ENCODE measurements around the gene APBA2.

APBA2 gene

GRCh38 chr15:29115093-29115991, 229.6 kb downstream of the APBA2 start:
- Histone ChIP-seq H3K4me1 (ENCODE audit: control insufficient read depth in 2 of 2, insufficient read depth in 1 of 2, low read depth in 1 of 2, low read length in 2 of 2) (peaks cover 21 to 22% of the 10 kb centered on the region in 2 donors), H4K8ac (ENCODE audit: low read depth, low read length) (peak overlapping the region; percentile 43), H3K4ac (ENCODE audit: low read length) (peak overlapping the region; percentile 97), H2BK120ac (ENCODE audit: low read depth, low read length) (peak overlapping the region; percentile 87), H3K18ac (ENCODE audit: low read length) (peak overlapping the region; percentile 99), H3K4me3 (ENCODE audit: low read length in 2 of 2) (peak overlapping the region; percentile 11 to 72), H3K4me2 (ENCODE audit: insufficient read depth, low read length, poor library complexity, severe bottlenecking) (peak overlapping the region; percentile 73), H2BK15ac (ENCODE audit: low read length) (peak overlapping the region; percentile 99), H2AK5ac (ENCODE audit: low read depth, low read length) (peak overlapping the region; percentile 96), H3K27me3 (ENCODE audit: control insufficient read depth in 3 of 3, insufficient read depth in 3 of 3, low read depth in 1 of 3, low read length in 3 of 3) (no peaks in the 10 kb centered on the region), H3K9ac (ENCODE audit: low read depth, low read length, poor library complexity) (peak overlapping the region; percentile 86), H3K79me1 (ENCODE audit: low read depth, low read length) (peaks cover 5% of the 10 kb centered on the region), H3K14ac (ENCODE audit: low read length) (peak overlapping the region; percentile 91), H3K36me3 (replicated peaks in 1 of 2; ENCODE audit: control insufficient read depth in 2 of 2, insufficient read depth in 2 of 2, low read length in 2 of 2) (peaks cover 3 to 7% of the 10 kb centered on the region in 2 donors), H2BK5ac (ENCODE audit: low read length) (peak overlapping the region; percentile 95), H3K27ac (replicated peaks; ENCODE audit: low read length) (peak overlapping the region; percentile 61), H4K91ac (ENCODE audit: low read depth, low read length, poor library complexity) (peak overlapping the region; percentile 94), H2BK12ac (ENCODE audit: low read length) (peak overlapping the region; percentile 99), H3K23ac (ENCODE audit: low read depth, low read length, poor library complexity) (peak overlapping the region; percentile 80), H3K9me3 (replicated peaks in 1 of 2; ENCODE audit: control insufficient read depth in 2 of 2, insufficient read depth in 1 of 2, low read depth in 1 of 2, low read length in 2 of 2) (no peaks in the 10 kb centered on the region), H2AFZ (ENCODE audit: low read length) (peak overlapping the region; percentile 94)
- no peak for DNase-seq (ENCODE audit: low spot score)
- WGBS, 2 donors (ENCODE audit: extremely low coverage in 2 of 2, insufficient read length in 2 of 2, insufficient replicate concordance in 1 of 2): no CpG with 5 or more reads among the region's 46 CpGs

GRCh38 chr15:29116970-29117700, 231.4 kb downstream of the APBA2 start:
- H2BK120ac ChIP-seq (ENCODE audit: low read depth, low read length): no peak overlapping the region
- H3K36me3 ChIP-seq (replicated peaks in 1 of 2; ENCODE audit: control insufficient read depth in 2 of 2, insufficient read depth in 2 of 2, low read length in 2 of 2): peaks cover 3 to 7% of the 10 kb centered on the region in 2 donors
- no peaks in the 10 kb centered on the region for H3K27me3 ChIP-seq (ENCODE audit: control insufficient read depth in 3 of 3, insufficient read depth in 3 of 3, low read depth in 1 of 3, low read length in 3 of 3)
- H2AK5ac ChIP-seq (ENCODE audit: low read depth, low read length): peak overlapping the region; percentile 26
- H2BK12ac ChIP-seq (ENCODE audit: low read length): peak overlapping the region; percentile 73
- no CpG with 5 or more reads among the region's 32 CpGs for WGBS, 2 donors (ENCODE audit: extremely low coverage in 2 of 2, insufficient read length in 2 of 2, insufficient replicate concordance in 1 of 2)
- H3K4me2 ChIP-seq (ENCODE audit: insufficient read depth, low read length, poor library complexity, severe bottlenecking): no peak overlapping the region
- no peak overlapping the region for H2BK5ac ChIP-seq (ENCODE audit: low read length)
- H3K4me3 ChIP-seq (ENCODE audit: low read length in 2 of 2): no peak overlapping the region
- peaks cover 5% of the 10 kb centered on the region for H3K79me1 ChIP-seq (ENCODE audit: low read depth, low read length)
- no peak overlapping the region for H2BK15ac ChIP-seq (ENCODE audit: low read length)
- H3K9me3 ChIP-seq (replicated peaks in 1 of 2; ENCODE audit: control insufficient read depth in 2 of 2, insufficient read depth in 1 of 2, low read depth in 1 of 2, low read length in 2 of 2): no peaks in the 10 kb centered on the region
- DNase-seq (ENCODE audit: low spot score): no peak
- H3K18ac ChIP-seq (ENCODE audit: low read length): peak overlapping the region; percentile 57
- H3K23ac ChIP-seq (ENCODE audit: low read depth, low read length, poor library complexity): peak overlapping the region; percentile 55
- H3K4ac ChIP-seq (ENCODE audit: low read length): no peak overlapping the region
- H3K27ac ChIP-seq (replicated peaks; ENCODE audit: low read length): no peak overlapping the region
- H4K91ac ChIP-seq (ENCODE audit: low read depth, low read length, poor library complexity): no peak overlapping the region
- H3K4me1 ChIP-seq (ENCODE audit: control insufficient read depth in 2 of 2, insufficient read depth in 1 of 2, low read depth in 1 of 2, low read length in 2 of 2): peaks cover 22 to 25% of the 10 kb centered on the region in 2 donors
- H2AFZ ChIP-seq (ENCODE audit: low read length): no peak overlapping the region
- H3K14ac ChIP-seq (ENCODE audit: low read length): no peak overlapping the region
- H4K8ac ChIP-seq (ENCODE audit: low read depth, low read length): no peak overlapping the region
- no peak overlapping the region for H3K9ac ChIP-seq (ENCODE audit: low read depth, low read length, poor library complexity)

GRCh38 chr15:29117778-29118177, 232.0 kb downstream of the APBA2 start:
- Histone ChIP-seq H3K9ac (ENCODE audit: low read depth, low read length, poor library complexity) (no peak overlapping the region), H3K79me1 (ENCODE audit: low read depth, low read length) (peaks cover 5% of the 10 kb centered on the region), H3K27me3 (ENCODE audit: control insufficient read depth in 3 of 3, insufficient read depth in 3 of 3, low read depth in 1 of 3, low read length in 3 of 3) (no peaks in the 10 kb centered on the region)

GRCh38 chr15:29119847-29120246, 234.1 kb downstream of the APBA2 start:
- no peaks in the 10 kb centered on the region for H3K9me3 ChIP-seq (replicated peaks in 1 of 2; ENCODE audit: control insufficient read depth in 2 of 2, insufficient read depth in 1 of 2, low read depth in 1 of 2, low read length in 2 of 2)
- peaks cover 20 to 29% of the 10 kb centered on the region in 2 donors for H3K4me1 ChIP-seq (ENCODE audit: control insufficient read depth in 2 of 2, insufficient read depth in 1 of 2, low read depth in 1 of 2, low read length in 2 of 2)
- H2AFZ ChIP-seq (ENCODE audit: low read length): no peak overlapping the region
- no peak overlapping the region for H2BK120ac ChIP-seq (ENCODE audit: low read depth, low read length)
- no peak overlapping the region for H3K27ac ChIP-seq (replicated peaks; ENCODE audit: low read length)
- no peak overlapping the region for H3K23ac ChIP-seq (ENCODE audit: low read depth, low read length, poor library complexity)
- no peak overlapping the region for H3K4ac ChIP-seq (ENCODE audit: low read length)
- H3K18ac ChIP-seq (ENCODE audit: low read length): peak overlapping the region; percentile 35
- H4K8ac ChIP-seq (ENCODE audit: low read depth, low read length): no peak overlapping the region
- H3K36me3 ChIP-seq (replicated peaks in 1 of 2; ENCODE audit: control insufficient read depth in 2 of 2, insufficient read depth in 2 of 2, low read length in 2 of 2): peaks cover 3 to 4% of the 10 kb centered on the region in 2 donors
- peak overlapping the region; percentile 89 for H3K14ac ChIP-seq (ENCODE audit: low read length)
- no peak overlapping the region for H3K9ac ChIP-seq (ENCODE audit: low read depth, low read length, poor library complexity)
- no peaks in the 10 kb centered on the region for H3K27me3 ChIP-seq (ENCODE audit: control insufficient read depth in 3 of 3, insufficient read depth in 3 of 3, low read depth in 1 of 3, low read length in 3 of 3)
- H2BK12ac ChIP-seq (ENCODE audit: low read length): no peak overlapping the region
- H4K91ac ChIP-seq (ENCODE audit: low read depth, low read length, poor library complexity): no peak overlapping the region
- H2AK5ac ChIP-seq (ENCODE audit: low read depth, low read length): peak overlapping the region; percentile 56
- peaks cover 3% of the 10 kb centered on the region for H3K79me1 ChIP-seq (ENCODE audit: low read depth, low read length)
- no CpG with 5 or more reads among the region's 8 CpGs for WGBS, 2 donors (ENCODE audit: extremely low coverage in 2 of 2, insufficient read length in 2 of 2, insufficient replicate concordance in 1 of 2)
- H2BK15ac ChIP-seq (ENCODE audit: low read length): no peak overlapping the region
- no peak overlapping the region for H3K4me3 ChIP-seq (ENCODE audit: low read length in 2 of 2)
- H2BK5ac ChIP-seq (ENCODE audit: low read length): no peak overlapping the region
- no peak overlapping the region for H3K4me2 ChIP-seq (ENCODE audit: insufficient read depth, low read length, poor library complexity, severe bottlenecking)
- DNase-seq (ENCODE audit: low spot score): no peak

More at GRCh38 chr15:29117778-29118177, 232.0 kb downstream of the APBA2 start:
- Histone ChIP-seq H2BK120ac (ENCODE audit: low read depth, low read length) (no peak overlapping the region), H2AK5ac (ENCODE audit: low read depth, low read length) (no peak overlapping the region), H4K8ac (ENCODE audit: low read depth, low read length) (no peak overlapping the region), H3K4me3 (ENCODE audit: low read length in 2 of 2) (no peak overlapping the region), H3K9me3 (replicated peaks in 1 of 2; ENCODE audit: control insufficient read depth in 2 of 2, insufficient read depth in 1 of 2, low read depth in 1 of 2, low read length in 2 of 2) (no peaks in the 10 kb centered on the region), H4K91ac (ENCODE audit: low read depth, low read length, poor library complexity) (no peak overlapping the region), H2AFZ (ENCODE audit: low read length) (no peak overlapping the region), H3K4me1 (ENCODE audit: control insufficient read depth in 2 of 2, insufficient read depth in 1 of 2, low read depth in 1 of 2, low read length in 2 of 2) (peaks cover 26 to 29% of the 10 kb centered on the region in 2 donors), H3K4me2 (ENCODE audit: insufficient read depth, low read length, poor library complexity, severe bottlenecking) (no peak overlapping the region), H3K14ac (ENCODE audit: low read length) (no peak overlapping the region), H3K4ac (ENCODE audit: low read length) (no peak overlapping the region), H3K23ac (ENCODE audit: low read depth, low read length, poor library complexity) (no peak overlapping the region), H3K18ac (ENCODE audit: low read length) (no peak overlapping the region), H2BK15ac (ENCODE audit: low read length) (no peak overlapping the region), H2BK12ac (ENCODE audit: low read length) (no peak overlapping the region), H2BK5ac (ENCODE audit: low read length) (no peak overlapping the region), H3K36me3 (replicated peaks in 1 of 2; ENCODE audit: control insufficient read depth in 2 of 2, insufficient read depth in 2 of 2, low read length in 2 of 2) (peaks cover 3 to 7% of the 10 kb centered on the region in 2 donors), H3K27ac (replicated peaks; ENCODE audit: low read length) (no peak overlapping the region)
- no peak for DNase-seq (ENCODE audit: low spot score)
- no CpG with 5 or more reads among the region's 20 CpGs for WGBS, 2 donors (ENCODE audit: extremely low coverage in 2 of 2, insufficient read length in 2 of 2, insufficient replicate concordance in 1 of 2)
